ENCODE data around the gene H3-3A. TPM values are rescaled to one million over a fixed set of nuclear protein-coding genes. Genes with fewer than 3 reads are reported as not detected.

The H3-3A gene
- total RNA-seq, 1 experiment from 2014 or later, result 1,129 TPM

GRCh38 chr1:226110249-226111097, 48.0 kb downstream of the H3-3A start:
- Histone ChIP-seq H2AFZ (ENCODE audit: low read length) (no peak overlapping the region), H2BK20ac (ENCODE audit: low read depth, low read length, poor library complexity, severe bottlenecking) (no peak overlapping the region), H3K79me2 (ENCODE audit: insufficient read depth, low read length) (no peaks in the 10 kb centered on the region), H2BK120ac (ENCODE audit: low read depth, low read length, poor library complexity, severe bottlenecking) (no peak overlapping the region), H2BK5ac (ENCODE audit: insufficient read length, low read length) (no peak overlapping the region), H2AK5ac (ENCODE audit: insufficient read length, low read length) (no peak overlapping the region), H4K5ac (ENCODE audit: insufficient read length, low read depth, low read length) (no peak overlapping the region), H2BK15ac (ENCODE audit: low read depth, low read length) (no peak overlapping the region), H3T11ph (ENCODE audit: low read length) (peak overlapping the region; percentile 85), H4K20me1 (ENCODE audit: control insufficient read depth, insufficient read depth, insufficient read length) (no peaks in the 10 kb centered on the region), H3K14ac (ENCODE audit: insufficient read depth, low read length) (peak overlapping the region; percentile 14), H3K9me3 (ENCODE audit: control insufficient read depth, low read depth, low read length) (no peaks in the 10 kb centered on the region), H3K56ac (ENCODE audit: insufficient read length, low read depth, low read length) (no peak overlapping the region), H4K91ac (ENCODE audit: insufficient read length, low read depth, low read length) (no peak overlapping the region), H3K4me1 (ENCODE audit: insufficient read depth, low read length) (peaks cover 14% of the 10 kb centered on the region), H3K27me3 (ENCODE audit: insufficient read depth, low read length) (no peaks in the 10 kb centered on the region; the same call in 1 of the 2 replicates), H3K4ac (ENCODE audit: low read depth, low read length) (no peak overlapping the region), H3K27ac (ENCODE audit: insufficient read length, low read depth, low read length) (no peak overlapping the region), H3K9ac (ENCODE audit: extremely low read depth, insufficient read length, low read length) (no peak overlapping the region), H3K79me1 (ENCODE audit: insufficient read depth, low read depth, low read length, poor library complexity, severe bottlenecking) (no peaks in the 10 kb centered on the region), H3K4me2 (ENCODE audit: insufficient read depth, insufficient read length, low read length) (peak overlapping the region; percentile 87), H4K8ac (replicated peaks; ENCODE audit: insufficient read length, low read depth, low read length) (no peak overlapping the region), H2BK12ac (ENCODE audit: insufficient read length, low read depth, low read length) (no peak overlapping the region), H3K23me2 (ENCODE audit: insufficient read length, low read depth, low read length, poor library complexity, severe bottlenecking) (peaks cover 19% of the 10 kb centered on the region), H3K18ac (ENCODE audit: insufficient read length, low read depth, low read length) (peak overlapping the region; percentile 47), H3K23ac (ENCODE audit: insufficient read length, low read depth, low read length) (no peak overlapping the region)
- Mint-ChIP-seq H3K4me3 (peak overlapping the region; percentile 79 to 82), H3K36me3 (ENCODE audit: insufficient read depth in 1 of 3, low read depth in 3 of 3) (no peaks in the 10 kb centered on the region; a peak in 2 of 7 replicates), H3K27me3 (ENCODE audit: low read depth) (peaks cover 8% of the 10 kb centered on the region), H3K9me3 (peaks cover 0 to under 1% of the 10 kb centered on the region in 2 experiments; a peak in 1 of 5 replicates), H3K4me1 (peaks cover 41 to 42% of the 10 kb centered on the region in 2 experiments), H3K27ac (peak overlapping the region in 1 of 3 experiments; percentile 77; a peak in 1 of 7 replicates)
- no CpG with 5 or more reads among the region's 73 CpGs for WGBS (ENCODE audit: extremely low coverage, insufficient read length, low lambda C conversion rate)
- DNase-seq, result peak; percentile 55
- TF ChIP-seq, protein P1, sequence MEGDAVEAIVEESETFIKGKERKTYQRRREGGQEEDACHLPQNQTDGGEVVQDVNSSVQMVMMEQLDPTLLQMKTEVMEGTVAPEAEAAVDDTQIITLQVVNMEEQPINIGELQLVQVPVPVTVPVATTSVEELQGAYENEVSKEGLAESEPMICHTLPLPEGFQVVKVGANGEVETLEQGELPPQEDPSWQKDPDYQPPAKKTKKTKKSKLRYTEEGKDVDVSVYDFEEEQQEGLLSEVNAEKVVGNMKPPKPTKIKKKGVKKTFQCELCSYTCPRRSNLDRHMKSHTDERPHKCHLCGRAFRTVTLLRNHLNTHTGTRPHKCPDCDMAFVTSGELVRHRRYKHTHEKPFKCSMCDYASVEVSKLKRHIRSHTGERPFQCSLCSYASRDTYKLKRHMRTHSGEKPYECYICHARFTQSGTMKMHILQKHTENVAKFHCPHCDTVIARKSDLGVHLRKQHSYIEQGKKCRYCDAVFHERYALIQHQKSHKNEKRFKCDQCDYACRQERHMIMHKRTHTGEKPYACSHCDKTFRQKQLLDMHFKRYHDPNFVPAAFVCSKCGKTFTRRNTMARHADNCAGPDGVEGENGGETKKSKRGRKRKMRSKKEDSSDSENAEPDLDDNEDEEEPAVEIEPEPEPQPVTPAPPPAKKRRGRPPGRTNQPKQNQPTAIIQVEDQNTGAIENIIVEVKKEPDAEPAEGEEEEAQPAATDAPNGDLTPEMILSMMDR (conservative IDR thresholded peaks at IDR 0.05), result no peak
